ENCODE results near the gene CTIF. TPM values are rescaled to one million over a fixed set of nuclear protein-coding genes. Genes with fewer than 3 reads are reported as not detected.
"Not testable (repeated sequence)": the region's sequence is repeated elsewhere in the genome, so short reads cannot be mapped to it uniquely, and the experiment has no call there.

The CTIF gene
- total RNA-seq, 4 donors from 2014 or later: 14.1 to 78.2 (median 18.4) TPM

DNA sequence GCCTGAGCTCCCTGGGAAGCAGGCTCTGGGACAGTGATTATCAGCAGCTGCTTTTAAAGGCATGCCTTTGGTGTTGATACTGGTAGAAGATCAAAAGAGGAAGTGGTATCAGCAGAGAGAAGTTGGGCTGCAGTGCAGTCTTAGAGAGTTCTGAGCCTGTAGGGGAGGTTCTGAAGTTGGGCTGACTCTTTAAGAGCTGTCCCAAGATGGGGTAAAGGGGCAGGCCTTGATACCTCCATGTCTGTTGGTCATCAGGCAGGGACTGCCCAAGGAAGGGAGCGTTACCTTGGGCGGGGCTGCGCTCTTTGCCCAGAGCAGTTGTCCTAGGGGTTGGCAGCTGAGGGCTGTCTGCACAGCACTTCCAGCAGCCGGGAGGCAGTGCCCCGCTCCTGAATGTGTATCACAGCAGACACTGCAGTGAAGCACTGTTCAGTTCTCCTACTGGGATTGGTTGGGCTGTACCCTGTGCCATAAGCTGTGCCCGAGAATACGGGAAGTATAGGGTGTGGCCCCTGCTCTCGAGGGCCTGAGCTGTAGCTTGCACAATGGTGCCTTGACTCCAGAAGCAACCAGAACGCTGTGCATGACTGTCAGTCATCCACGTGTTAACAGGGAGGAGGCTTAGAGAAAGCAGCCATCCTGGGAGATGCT is 177.0 kb downstream of the CTIF start:
- Histone ChIP-seq H3K27me3 (no peaks in the 10 kb centered on the region), H3K9me3 (no peaks in the 10 kb centered on the region), H3K4me3 (no peak overlapping the region), H3K36me3 (no peaks in the 10 kb centered on the region), H3K27ac (peak overlapping the region; percentile 38 to 55 (median 44)), H3K4me1 (peaks cover 0 to 25% (median 13%) of the 10 kb centered on the region in 4 donors)
- 52% methylated on average over 10 of the region's 10 CpGs; no CpG with 5 or more reads in 1 of the 2 donors for WGBS, 2 donors (ENCODE audit: low coverage in 1 of 2)
- intact Hi-C loops (cut with DNase I; ENCODE audit: low total_unique reads) (no loop called here), in situ Hi-C loops (cut with MboI; ENCODE audit: low pct_ligation_motif_present in 1 of 4, low pct_unique_long_range_greater_than_20kb in 1 of 4, low sequenced_read_pairs in 3 of 4) (no loop called here)
- DNase-seq: peak; percentile 59
- TF ChIP-seq EP300 (IDR thresholded peaks at IDR 0.05; ENCODE audit: low read depth) (no peak), POLR2AphosphoS5 (IDR thresholded peaks at IDR 0.05) (peak in 2 of 3 donors; percentile 8 to 13), POLR2A (IDR thresholded peaks at IDR 0.05) (peak; percentile 13)
- TF ChIP-seq, protein P1, sequence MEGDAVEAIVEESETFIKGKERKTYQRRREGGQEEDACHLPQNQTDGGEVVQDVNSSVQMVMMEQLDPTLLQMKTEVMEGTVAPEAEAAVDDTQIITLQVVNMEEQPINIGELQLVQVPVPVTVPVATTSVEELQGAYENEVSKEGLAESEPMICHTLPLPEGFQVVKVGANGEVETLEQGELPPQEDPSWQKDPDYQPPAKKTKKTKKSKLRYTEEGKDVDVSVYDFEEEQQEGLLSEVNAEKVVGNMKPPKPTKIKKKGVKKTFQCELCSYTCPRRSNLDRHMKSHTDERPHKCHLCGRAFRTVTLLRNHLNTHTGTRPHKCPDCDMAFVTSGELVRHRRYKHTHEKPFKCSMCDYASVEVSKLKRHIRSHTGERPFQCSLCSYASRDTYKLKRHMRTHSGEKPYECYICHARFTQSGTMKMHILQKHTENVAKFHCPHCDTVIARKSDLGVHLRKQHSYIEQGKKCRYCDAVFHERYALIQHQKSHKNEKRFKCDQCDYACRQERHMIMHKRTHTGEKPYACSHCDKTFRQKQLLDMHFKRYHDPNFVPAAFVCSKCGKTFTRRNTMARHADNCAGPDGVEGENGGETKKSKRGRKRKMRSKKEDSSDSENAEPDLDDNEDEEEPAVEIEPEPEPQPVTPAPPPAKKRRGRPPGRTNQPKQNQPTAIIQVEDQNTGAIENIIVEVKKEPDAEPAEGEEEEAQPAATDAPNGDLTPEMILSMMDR (IDR thresholded peaks at IDR 0.05): no peak

DNA sequence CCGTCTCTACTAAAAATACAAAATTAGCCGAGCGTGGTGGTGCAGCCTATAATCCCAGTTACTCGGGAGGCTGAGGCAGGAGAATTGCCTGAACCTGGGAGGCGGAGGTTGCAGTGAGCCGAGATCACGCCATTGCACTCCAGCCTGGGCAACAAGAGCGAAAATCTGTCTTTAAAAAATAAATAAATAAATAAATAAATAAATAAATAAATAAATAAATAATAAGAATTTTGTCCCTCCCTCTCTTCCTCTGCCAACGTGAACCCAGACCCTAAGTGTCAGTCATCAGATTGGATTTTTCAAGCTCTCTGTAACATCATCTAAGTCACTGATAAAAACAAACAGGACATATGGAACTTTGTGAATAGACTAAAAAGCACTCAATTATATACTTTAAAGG is 178.4 kb downstream of the CTIF start:
- H3K4me1 ChIP-seq: peaks cover 0 to 25% (median 13%) of the 10 kb centered on the region in 4 donors
- H3K27ac ChIP-seq; in situ Hi-C loops (cut with MboI; ENCODE audit: low pct_ligation_motif_present in 1 of 4, low pct_unique_long_range_greater_than_20kb in 1 of 4, low sequenced_read_pairs in 3 of 4); H3K27me3 ChIP-seq; H3K36me3 ChIP-seq; intact Hi-C loops (cut with DNase I; ENCODE audit: low total_unique reads); H3K9me3 ChIP-seq; H3K4me3 ChIP-seq; DNase-seq: not testable (repeated sequence)
- 94 to 98% methylated on average over 9 of the region's 9 CpGs for WGBS, 2 donors (ENCODE audit: low coverage in 1 of 2)

DNA sequence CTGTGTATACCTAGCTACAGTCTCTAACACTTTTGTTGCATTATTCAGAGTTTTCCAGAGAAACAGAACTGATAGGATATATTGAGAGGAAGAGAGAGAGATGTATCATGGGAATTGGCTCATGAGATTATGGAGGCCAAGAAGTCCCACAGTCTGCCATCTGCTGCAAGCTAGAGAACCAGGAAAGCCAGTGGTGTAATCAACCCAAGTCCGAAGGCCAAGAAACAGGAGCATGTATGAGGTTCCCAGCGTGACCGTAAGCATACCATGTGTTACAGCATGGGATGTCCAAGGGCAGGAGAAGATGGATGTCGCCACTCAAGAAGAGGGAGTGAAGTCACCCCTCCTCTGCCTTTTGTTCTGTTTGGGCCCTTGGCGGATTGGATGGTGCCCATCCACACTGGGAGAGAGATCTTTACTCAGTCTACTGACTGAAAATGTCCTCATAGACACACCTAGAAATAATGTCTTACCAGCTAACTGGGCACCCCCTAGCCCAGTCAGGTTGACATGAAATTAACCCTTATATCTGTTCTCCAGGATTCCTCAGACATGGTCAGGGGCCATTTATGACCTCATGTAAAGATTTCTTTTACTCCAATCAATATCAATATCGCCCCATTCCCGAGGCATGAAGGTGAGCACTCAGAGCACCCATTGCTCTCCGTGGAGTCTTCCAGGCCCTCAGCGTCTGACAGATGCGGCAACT is 179.6 kb downstream of the CTIF start:
- Histone ChIP-seq H3K27me3 (no peaks in the 10 kb centered on the region), H3K4me1 (peaks cover 0 to 25% (median 13%) of the 10 kb centered on the region in 4 donors), H3K4me3 (no peak overlapping the region), H3K27ac (no peak overlapping the region), H3K36me3 (no peaks in the 10 kb centered on the region), H3K9me3 (no peaks in the 10 kb centered on the region)
- intact Hi-C loops (cut with DNase I; ENCODE audit: low total_unique reads) (no loop called here), in situ Hi-C loops (cut with MboI; ENCODE audit: low pct_ligation_motif_present in 1 of 4, low pct_unique_long_range_greater_than_20kb in 1 of 4, low sequenced_read_pairs in 3 of 4) (no loop called here)
- TF ChIP-seq, protein P1 (IDR thresholded peaks at IDR 0.05): no peak
- TF ChIP-seq POLR2AphosphoS5 (IDR thresholded peaks at IDR 0.05) (no peak), EP300 (IDR thresholded peaks at IDR 0.05; ENCODE audit: low read depth) (no peak), POLR2A (IDR thresholded peaks at IDR 0.05) (no peak)
- WGBS, 2 donors (ENCODE audit: low coverage in 1 of 2): 97% methylated on average over 9 to 10 of the region's 10 CpGs
- no peak for DNase-seq

DNA sequence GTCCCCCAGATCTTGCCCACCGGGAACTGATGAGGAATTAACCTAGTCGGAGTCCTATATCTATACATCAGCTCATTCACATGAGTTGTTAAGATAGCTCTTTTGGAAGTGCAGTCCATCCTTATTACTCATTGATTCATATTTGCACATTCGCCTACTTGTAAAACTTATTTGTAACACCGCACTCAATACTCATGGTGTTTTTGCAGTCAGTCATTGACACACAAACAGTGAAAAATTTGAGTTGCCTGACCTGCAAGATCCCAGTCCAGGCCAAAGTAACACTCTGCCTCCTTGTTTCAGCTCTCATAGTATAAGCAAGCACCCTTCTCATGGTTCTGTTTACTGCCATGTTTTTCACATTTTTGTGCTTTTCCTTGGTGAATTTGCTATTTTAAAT is 180.6 kb downstream of the CTIF start:
- no peaks in the 10 kb centered on the region for H3K27me3 ChIP-seq
- H3K36me3 ChIP-seq: no peaks in the 10 kb centered on the region
- no peaks in the 10 kb centered on the region for H3K9me3 ChIP-seq
- intact Hi-C loops (cut with DNase I; ENCODE audit: low total_unique reads): no loop called here
- no peak for DNase-seq
- 93% methylated on average over 4 of the region's 4 CpGs; no CpG with 5 or more reads in 1 of the 2 donors for WGBS, 2 donors (ENCODE audit: low coverage in 1 of 2)
- in situ Hi-C loops (cut with MboI; ENCODE audit: low pct_ligation_motif_present in 1 of 4, low pct_unique_long_range_greater_than_20kb in 1 of 4, low sequenced_read_pairs in 3 of 4): no loop called here
- H3K27ac ChIP-seq: no peak overlapping the region
- peaks cover 0 to 24% (median 13%) of the 10 kb centered on the region in 4 donors for H3K4me1 ChIP-seq
- TF ChIP-seq POLR2A (IDR thresholded peaks at IDR 0.05): no peak
- no peak overlapping the region for H3K4me3 ChIP-seq

DNA sequence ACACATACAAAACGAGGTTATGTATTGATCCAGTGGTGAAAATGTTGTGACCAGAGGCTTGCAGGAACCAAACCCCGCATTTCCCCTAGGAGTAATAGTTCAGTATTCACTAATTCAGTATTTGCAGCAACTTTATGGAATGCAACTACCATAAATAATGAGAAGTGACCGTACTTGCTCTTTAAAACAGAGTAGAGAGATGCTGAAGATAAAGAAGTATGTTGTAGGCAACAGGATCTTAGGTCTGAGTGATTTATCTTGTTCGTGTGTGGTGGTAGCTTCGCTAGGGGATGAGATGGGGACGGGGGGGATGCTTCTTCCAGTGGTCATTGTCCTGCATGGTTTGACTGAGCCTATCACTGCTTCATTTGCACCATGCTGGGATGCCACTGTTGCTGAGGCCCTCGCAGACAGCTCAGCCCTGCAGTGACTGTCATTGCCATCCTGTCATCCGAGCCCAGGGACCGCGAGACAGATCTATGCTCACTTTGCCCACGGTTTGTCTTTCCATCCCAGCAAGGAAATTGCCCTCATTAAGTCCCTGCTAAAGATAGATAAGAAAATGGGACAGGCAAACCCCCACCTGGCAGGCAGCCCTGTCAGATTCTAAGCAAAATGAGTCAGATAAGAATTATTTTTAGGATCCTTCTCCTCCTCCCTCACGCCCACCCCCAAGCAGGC is 181.3 kb downstream of the CTIF start:
- peaks cover 0 to 17% (median 10%) of the 10 kb centered on the region in 4 donors for H3K4me1 ChIP-seq
- TF ChIP-seq POLR2A (IDR thresholded peaks at IDR 0.05) (no peak), POLR2AphosphoS5 (IDR thresholded peaks at IDR 0.05) (no peak), EP300 (IDR thresholded peaks at IDR 0.05; ENCODE audit: low read depth) (no peak)
- TF ChIP-seq, protein P1 (IDR thresholded peaks at IDR 0.05): no peak
- no peaks in the 10 kb centered on the region for H3K27me3 ChIP-seq
- 75 to 88% methylated on average over 3 to 12 of the region's 12 CpGs for WGBS, 2 donors (ENCODE audit: low coverage in 1 of 2)
- no peak overlapping the region for H3K27ac ChIP-seq
- in situ Hi-C loops (cut with MboI; ENCODE audit: low pct_ligation_motif_present in 1 of 4, low pct_unique_long_range_greater_than_20kb in 1 of 4, low sequenced_read_pairs in 3 of 4): no loop called here
- intact Hi-C loops (cut with DNase I; ENCODE audit: low total_unique reads): no loop called here
- H3K36me3 ChIP-seq: no peaks in the 10 kb centered on the region
- no peak for DNase-seq
- H3K4me3 ChIP-seq: no peak overlapping the region
- no peaks in the 10 kb centered on the region for H3K9me3 ChIP-seq

Data from transverse colon (tissue), 4 donors.